IMR-90 (cell line): Measurements from ENCODE around the gene ATF5.

ENCODE experiments used
- POLR2A ChIP-seq: IDR thresholded peaks from 2 replicates; pipeline ENCODE4 v1.6.1; 2012; ENCODE audit warnings: mild to moderate bottlenecking, low read depth, low read length
- TF ChIP-seq, protein P1 (sequence below): conservative IDR thresholded peaks from 2 replicates; pipeline ENCODE4 v1.5.1; 2012; ENCODE audit warnings: mild to moderate bottlenecking, low read depth, low read length, improper control_type of control experiment

DNA sequence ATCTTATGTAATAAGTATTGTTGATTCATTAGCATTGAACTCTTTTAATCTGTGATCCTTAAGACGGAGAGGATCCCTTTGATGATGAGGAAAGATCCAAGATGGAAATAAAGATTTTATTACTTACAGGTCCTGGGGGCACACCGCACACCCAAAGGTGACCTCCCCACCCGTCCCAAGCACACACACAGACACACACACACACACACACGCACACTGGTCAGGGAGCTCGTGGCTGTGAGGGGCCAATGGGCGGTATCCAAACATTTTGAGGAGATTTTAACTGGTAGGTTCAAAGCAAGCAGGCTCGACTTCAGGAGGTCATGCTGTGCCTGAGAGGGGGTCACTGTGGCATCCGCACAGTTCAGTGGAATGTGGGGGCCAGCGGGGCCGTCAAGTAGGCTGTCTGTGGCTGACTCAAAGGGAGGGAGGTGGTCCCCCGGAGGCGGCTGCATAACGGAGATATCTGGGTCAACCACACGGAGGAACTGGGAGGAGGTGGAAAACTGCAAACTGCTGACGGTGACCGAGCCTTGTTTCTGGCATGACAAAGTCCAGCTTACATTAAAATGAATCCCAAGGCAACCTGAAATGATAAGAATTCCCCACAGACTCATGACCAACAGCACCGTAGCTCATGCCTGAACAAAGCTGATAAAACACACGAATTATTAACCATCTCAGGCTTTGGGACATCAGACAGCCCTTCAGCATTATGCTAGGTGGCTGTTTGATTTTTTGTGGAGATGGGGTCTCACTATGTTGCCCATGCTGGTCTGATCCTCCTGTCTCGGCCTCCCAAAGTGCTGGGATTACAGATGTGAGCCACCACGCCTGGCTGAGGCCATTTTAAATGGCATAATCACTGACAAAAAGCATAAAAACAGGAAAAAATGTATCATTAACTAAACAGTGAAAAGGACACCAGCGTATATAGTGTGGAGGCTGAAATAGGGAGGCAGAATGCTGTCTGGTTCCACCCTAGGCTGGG lies 52.9 kb downstream of the ATF5 start:
- TF ChIP-seq POLR2A = no peak
- TF ChIP-seq, protein P1, sequence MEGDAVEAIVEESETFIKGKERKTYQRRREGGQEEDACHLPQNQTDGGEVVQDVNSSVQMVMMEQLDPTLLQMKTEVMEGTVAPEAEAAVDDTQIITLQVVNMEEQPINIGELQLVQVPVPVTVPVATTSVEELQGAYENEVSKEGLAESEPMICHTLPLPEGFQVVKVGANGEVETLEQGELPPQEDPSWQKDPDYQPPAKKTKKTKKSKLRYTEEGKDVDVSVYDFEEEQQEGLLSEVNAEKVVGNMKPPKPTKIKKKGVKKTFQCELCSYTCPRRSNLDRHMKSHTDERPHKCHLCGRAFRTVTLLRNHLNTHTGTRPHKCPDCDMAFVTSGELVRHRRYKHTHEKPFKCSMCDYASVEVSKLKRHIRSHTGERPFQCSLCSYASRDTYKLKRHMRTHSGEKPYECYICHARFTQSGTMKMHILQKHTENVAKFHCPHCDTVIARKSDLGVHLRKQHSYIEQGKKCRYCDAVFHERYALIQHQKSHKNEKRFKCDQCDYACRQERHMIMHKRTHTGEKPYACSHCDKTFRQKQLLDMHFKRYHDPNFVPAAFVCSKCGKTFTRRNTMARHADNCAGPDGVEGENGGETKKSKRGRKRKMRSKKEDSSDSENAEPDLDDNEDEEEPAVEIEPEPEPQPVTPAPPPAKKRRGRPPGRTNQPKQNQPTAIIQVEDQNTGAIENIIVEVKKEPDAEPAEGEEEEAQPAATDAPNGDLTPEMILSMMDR = no peak
